Prostate gland (tissue), 2 donors: Measurements from ENCODE around the gene JMJD4.

ENCODE experiments used
- POLR2A ChIP-seq: fragments of 450-650 bp; IDR thresholded peaks from one replicate; pipeline ENCODE4 v1.6.1; 2016; ENCODE audit warnings: antibody characterized with exemption, mild to moderate bottlenecking
- POLR2AphosphoS5 ChIP-seq: sonication (generic); formaldehyde crosslinking; IDR thresholded peaks from one replicate; pipeline ENCODE4 v1.6.1; 2017; ENCODE audit warnings: antibody characterized with exemption
- TF ChIP-seq, protein P1 (sequence below), 4 experiments: fragments of 200-600 bp in 2 of 4; fragments of 450-650 bp in 2 of 4; sonication (generic) in 2 of 4; IDR thresholded peaks; 1 replicate in 3 of 4; 2 replicates in 1 of 4; pipeline ENCODE4 v1.5.1; 2016 to 2019; ENCODE audit warnings: antibody characterized with exemption in 4 of 4, mild to moderate bottlenecking in 2 of 4, moderate library complexity in 2 of 4

- peak; percentile 76 for TF ChIP-seq POLR2A
- TF ChIP-seq, protein P1, sequence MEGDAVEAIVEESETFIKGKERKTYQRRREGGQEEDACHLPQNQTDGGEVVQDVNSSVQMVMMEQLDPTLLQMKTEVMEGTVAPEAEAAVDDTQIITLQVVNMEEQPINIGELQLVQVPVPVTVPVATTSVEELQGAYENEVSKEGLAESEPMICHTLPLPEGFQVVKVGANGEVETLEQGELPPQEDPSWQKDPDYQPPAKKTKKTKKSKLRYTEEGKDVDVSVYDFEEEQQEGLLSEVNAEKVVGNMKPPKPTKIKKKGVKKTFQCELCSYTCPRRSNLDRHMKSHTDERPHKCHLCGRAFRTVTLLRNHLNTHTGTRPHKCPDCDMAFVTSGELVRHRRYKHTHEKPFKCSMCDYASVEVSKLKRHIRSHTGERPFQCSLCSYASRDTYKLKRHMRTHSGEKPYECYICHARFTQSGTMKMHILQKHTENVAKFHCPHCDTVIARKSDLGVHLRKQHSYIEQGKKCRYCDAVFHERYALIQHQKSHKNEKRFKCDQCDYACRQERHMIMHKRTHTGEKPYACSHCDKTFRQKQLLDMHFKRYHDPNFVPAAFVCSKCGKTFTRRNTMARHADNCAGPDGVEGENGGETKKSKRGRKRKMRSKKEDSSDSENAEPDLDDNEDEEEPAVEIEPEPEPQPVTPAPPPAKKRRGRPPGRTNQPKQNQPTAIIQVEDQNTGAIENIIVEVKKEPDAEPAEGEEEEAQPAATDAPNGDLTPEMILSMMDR (IDR thresholded peaks at IDR 0.05), result peak in 2 of 4 experiments; percentile 24 to 27
- TF ChIP-seq POLR2AphosphoS5, result peak; percentile 91
Measured at GRCh38 chr1:227734856-227735538, at the start of gene JMJD4, which contains the start of gene SNAP47.
